ENCODE data around the gene ADAMTSL4.
"Not testable (repeated sequence)": the region's sequence is repeated elsewhere in the genome, so short reads cannot be mapped to it uniquely, and the experiment has no call there.

ADAMTSL4 gene

GRCh38 chr1:150555971-150556865 lies 7.0 kb downstream of the ADAMTSL4 start:
- no peak for DNase-seq

- DNase-seq = no peak
These were observed 7.9 kb downstream of the ADAMTSL4 start for GRCh38 chr1:150557065-150557600.

GRCh38 chr1:150557813-150558212 lies 8.6 kb downstream of the ADAMTSL4 start:
- DNase-seq = no peak

GRCh38 chr1:150558303-150558704 lies 9.1 kb downstream of the ADAMTSL4 start:
- no peak for DNase-seq

GRCh38 chr1:150558761-150559655 lies 9.8 kb downstream of the ADAMTSL4 start:
- no peak for DNase-seq

GRCh38 chr1:150559656-150560010 lies 10.4 kb downstream of the ADAMTSL4 start:
- no peak for DNase-seq

GRCh38 chr1:150560011-150560438 lies 10.8 kb downstream of the ADAMTSL4 start:
- peak; percentile 77 to 84 for DNase-seq

- DNase-seq = peak; percentile 88 to 89
These were observed 11.5 kb downstream of the ADAMTSL4 start for GRCh38 chr1:150560576-150561253.

- DNase-seq = peak; percentile 77 to 80
These were observed 12.2 kb downstream of the ADAMTSL4 start for GRCh38 chr1:150561254-150561973.

GRCh38 chr1:150561974-150562445 lies 12.8 kb downstream of the ADAMTSL4 start:
- DNase-seq = peak; percentile 96

GRCh38 chr1:150562446-150563339 lies 13.5 kb downstream of the ADAMTSL4 start:
- DNase-seq = peak; percentile 90 to 93

- peak; percentile 76 to 89 for DNase-seq
These were observed 14.3 kb downstream of the ADAMTSL4 start for GRCh38 chr1:150563340-150564038.

- DNase-seq = peak in 1 of 2 donors; percentile 64
These were observed 15.1 kb downstream of the ADAMTSL4 start for GRCh38 chr1:150564051-150564991.

GRCh38 chr1:150565240-150565991 lies 16.2 kb downstream of the ADAMTSL4 start:
- not testable (repeated sequence) for DNase-seq

GRCh38 chr1:150566589-150567340 lies 17.6 kb downstream of the ADAMTSL4 start:
- no peak for DNase-seq

GRCh38 chr1:150567341-150567716 lies 18.1 kb downstream of the ADAMTSL4 start:
- peak; percentile 84 to 92 for DNase-seq

All from CD4-positive, alpha-beta T cell treated with Interferon alpha-2 for 1 hour (primary cell).